HG02759 (cell line): ENCODE results near the gene PVALEF.

Experiments used
- ATAC-seq: cut with Tn5 transposase; IDR thresholded peaks from one replicate; pipeline ENCODE4 v1.9.1; 2021; ENCODE audit warnings: mild to moderate bottlenecking, moderate library complexity; ENCODE audit not compliant: unreplicated experiment

The PVALEF gene

DNA sequence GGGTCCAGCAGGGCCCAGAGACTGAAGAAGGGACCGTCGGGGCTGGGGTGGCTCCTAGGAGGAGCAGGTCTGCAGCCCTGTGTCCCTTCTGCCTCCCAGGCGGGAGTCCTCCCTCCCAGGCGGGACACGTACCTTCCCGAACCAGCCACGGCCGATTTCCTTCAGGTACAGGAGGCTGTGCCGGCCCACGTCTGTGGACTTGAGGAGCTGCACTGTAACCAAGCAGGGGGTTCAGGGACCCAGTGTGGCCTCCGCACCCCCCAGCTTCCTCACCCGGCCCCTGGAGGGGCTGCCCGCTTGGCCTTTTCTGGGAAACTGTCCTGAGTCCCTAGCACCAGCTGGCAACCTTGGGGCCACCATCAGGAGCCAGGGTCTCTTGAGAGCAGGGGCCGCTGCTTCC is 37.0 kb upstream of the PVALEF start:
- no peak for ATAC-seq

DNA sequence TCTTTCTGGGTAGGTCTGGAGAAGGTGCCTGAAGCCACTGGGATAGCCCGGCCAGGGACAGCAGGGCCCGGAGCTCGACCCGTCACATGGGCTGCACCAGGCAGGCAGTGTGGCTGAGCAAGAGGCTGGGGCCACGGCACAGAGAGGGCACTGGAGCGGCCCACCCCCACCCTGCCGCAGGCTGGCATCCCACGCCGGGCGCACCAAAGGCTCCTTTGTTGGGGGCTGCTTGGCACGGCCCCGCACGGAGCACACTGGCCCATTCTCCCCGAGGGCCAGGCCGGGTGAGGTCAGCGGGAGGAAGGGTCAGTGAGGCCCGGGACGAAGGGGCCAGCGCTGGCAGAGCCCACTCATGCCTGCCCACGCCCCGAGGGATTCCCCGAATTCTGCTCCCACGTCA is 36.5 kb upstream of the PVALEF start:
- ATAC-seq: no peak

DNA sequence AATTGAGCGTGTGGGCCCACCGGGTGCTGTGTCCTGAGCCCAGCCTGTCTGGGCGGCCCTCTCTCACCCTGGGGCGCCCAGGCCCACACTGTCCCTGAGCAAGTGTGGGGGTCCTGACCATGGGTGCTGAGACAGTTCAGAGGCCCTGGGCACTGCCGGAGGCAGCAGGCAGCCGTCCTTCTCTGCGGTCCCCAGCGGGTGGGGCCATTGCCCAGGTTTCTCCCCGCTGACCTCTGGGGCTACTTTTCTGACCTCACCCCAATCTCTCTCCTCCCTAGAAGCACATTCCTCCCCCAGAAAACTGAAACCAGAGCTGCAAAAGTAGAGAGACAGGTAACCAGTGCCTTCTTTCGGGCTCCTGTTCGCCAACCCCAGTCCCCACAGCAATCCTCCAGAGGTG is 36.0 kb upstream of the PVALEF start:
- no peak for ATAC-seq

DNA sequence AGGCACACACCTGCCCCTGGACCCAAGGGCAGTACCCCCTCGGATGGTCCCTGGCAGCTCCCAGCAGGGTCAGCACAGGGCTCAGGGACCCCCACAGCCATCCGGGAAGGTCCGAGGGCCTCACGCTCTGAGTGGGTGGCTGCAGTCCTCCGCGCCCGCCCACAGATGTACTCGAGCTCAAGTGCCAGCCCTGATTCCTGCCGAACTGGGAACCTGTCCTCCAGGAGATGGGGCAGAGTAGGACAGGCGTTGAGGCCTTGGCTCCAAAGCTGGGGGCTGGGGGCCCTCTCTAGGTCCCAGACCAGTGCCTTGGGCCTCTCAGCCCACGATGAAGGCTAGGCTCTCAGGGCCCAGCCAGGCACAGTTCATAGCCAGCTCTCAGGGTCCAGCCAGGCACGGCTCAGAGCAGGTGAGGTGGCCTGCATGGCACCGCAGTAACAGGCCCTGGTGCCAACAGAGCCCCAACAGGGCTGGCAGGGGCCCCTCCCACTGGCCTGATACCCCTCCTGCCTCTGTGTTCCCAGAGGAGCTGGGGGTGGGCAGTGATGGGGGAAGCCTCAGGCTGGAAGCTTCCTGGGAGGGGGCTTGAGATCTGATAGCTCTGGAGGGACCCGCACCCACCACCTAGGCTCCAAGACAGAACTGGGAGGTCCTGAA is 35.5 kb upstream of the PVALEF start:
- no peak for ATAC-seq

DNA sequence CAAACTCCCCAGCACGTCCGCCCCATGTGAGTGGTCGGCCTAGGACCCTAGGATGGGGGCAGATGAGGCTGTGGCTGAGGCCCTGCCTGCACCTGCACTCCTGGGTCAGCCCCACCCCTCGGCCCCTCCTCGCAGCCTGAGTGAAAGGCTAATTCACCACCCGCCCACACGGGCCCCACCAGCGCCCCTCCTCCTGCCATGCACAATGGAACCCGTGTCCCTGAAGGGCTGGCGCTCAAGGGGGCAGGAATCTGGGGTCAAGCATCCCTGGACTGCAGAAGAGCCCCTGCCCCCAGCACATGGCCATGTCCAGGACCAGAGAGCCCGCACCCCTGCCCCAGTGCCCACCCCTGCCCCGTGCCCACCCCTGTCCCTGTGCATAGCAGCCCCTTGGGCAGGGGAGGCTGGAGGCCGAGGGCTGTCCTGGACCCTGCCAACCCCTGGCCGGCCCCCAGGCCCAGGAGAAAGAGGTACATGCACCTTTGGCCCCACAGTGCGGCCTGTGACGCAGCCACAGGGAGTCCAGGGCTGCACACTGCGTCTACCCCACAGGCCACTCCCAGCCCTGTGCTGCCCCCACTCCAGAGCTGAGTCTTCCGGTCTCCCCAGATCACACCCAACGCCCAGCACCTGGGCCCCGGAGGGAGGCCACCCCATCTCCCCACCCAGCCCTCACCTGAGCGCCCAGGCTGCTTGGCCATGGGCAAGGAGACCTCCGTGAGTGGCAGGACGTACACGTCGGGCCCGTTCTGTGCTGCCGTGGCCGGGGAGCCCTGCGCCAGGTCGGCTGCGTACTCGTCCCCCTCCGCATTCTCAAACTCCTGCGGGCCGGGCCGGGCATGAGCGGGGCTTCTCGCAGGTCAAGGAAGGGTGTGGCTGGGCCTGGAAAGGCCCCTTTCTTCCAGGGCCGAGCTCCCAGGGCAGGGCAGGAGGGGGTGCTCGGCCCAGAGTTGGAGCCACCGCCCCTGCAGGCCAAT is 34.6 kb upstream of the PVALEF start:
- no peak for ATAC-seq

DNA sequence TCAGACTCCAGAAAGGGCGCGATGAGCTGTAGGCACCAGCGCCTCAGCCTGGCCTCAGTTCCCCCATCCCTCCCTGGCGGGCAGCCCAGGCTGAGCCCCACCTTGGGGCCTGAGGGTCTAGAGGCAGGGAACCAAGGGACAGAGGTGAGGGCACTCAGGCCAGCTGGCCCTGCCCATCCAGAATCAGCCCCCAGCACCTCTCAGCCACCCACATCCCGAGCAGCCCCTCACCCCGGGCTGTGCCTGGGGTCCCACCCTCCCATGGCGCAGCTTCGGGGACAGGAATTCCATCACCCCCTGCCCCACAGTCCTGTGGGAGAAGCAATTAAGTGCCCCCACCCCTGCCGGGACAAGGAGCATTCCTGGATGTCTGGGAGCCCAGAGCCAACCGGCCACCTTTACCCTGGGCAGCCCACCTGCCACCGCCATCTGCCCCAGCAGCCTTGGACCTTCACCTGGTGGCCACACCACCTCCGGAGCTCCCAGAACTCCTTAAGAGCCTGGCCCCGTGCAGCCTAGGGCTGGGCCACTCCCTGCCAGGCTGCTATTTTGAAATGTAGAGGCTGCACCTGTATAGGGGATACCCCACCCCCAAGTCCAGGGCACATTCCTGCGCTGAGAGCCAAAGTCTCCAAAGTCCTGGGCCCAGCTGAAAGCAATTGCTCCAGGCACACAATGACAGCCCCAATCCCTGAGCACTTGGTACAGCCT is 33.7 kb upstream of the PVALEF start:
- ATAC-seq: no peak

DNA sequence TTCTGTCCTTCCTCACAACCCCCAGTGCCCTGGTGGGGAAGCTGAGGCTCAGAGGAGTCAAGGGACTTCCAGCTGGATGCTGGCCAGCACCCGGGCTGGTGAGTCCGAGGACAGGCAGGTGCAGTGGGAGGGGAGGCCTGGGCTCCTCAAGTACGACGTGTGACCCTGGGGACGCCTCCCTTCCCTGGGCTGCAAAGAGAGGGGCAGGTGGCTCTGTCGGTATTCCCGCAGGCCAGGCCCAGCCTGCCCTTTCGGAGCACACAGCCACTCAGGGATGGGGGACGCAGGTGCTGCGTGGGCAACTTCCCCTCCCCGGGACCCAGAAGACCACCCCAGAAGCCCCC is 33.1 kb upstream of the PVALEF start:
- ATAC-seq: no peak

DNA sequence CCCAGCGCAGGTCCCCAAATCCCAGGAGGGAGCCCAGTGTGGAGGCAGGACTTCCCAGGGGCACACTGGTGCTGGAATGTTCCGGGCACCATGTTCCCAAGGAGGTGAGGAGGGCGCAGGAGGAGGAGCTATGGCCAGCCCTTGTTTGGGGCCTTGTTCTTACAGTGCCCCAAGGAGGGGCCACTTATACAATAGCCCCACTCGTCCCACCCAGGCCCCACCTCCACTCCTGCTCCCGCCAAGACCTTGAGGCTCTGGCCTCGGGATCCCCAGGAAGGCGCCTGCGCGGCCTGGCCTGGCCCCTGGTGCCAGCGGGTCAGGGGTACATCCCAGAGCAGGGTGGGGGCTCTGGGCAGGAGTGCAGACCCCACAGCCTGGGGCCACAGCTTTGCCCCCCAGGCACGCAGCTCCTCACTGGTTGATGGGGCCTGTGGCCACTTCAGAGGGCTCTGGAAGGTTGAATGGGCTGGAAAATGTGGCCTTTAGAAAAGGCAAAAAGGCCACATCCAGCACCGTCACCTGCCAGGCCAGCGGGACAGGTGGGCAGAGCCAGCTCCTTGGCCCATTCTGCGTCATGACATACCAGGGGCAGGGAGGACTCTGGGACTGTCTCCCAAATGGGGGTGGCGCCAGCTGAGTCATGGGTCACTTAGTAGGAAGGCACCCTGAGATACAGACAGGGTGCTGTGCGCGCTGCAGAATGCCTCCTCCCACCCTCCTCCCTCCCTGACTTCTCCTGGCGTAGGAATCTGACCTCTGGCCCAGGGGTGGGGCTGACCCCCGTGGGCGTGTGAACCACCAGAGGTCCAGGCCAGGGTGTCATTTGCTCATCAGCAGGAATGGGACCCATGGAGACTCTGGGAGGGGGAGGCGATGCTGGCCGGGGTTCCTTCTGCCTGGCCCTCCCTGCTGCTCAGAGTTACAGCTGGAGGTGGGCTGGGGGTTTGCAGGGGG is 32.3 kb upstream of the PVALEF start:
- no peak for ATAC-seq

DNA sequence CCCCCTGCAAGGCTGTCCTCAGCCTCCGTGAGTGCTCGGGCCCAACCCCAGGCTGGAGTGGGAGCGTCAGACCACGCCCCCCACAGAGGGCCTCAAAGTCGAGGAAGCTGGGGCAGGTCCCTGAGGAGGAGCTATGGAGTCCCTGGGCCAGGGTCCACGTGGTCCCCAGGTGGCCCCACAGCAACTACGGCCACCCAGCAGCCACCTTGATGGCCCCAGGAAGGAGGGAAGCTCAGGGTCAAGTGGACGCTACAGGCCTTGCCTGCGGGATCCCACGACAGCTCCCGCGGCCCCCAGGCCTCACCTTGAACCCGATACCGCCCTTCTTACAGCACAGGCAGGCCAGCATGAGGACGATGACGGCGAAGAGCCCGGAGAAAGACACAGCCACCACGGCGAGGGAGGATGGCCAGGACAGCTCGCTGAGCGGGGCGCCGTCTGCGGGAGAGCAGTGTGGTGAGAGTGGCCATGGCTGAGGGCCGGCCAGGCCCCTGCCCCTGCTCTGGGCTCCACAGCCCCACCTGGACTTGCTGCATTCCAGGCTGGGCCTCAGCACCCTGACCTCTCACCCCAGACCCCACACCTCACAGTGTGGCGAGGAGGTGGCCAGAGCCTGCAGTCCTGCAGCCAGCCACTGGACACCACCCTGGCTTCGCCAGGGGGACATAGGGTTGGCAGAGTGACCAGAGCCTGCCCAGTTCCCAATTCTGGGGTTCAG is 31.1 kb upstream of the PVALEF start:
- no peak for ATAC-seq

DNA sequence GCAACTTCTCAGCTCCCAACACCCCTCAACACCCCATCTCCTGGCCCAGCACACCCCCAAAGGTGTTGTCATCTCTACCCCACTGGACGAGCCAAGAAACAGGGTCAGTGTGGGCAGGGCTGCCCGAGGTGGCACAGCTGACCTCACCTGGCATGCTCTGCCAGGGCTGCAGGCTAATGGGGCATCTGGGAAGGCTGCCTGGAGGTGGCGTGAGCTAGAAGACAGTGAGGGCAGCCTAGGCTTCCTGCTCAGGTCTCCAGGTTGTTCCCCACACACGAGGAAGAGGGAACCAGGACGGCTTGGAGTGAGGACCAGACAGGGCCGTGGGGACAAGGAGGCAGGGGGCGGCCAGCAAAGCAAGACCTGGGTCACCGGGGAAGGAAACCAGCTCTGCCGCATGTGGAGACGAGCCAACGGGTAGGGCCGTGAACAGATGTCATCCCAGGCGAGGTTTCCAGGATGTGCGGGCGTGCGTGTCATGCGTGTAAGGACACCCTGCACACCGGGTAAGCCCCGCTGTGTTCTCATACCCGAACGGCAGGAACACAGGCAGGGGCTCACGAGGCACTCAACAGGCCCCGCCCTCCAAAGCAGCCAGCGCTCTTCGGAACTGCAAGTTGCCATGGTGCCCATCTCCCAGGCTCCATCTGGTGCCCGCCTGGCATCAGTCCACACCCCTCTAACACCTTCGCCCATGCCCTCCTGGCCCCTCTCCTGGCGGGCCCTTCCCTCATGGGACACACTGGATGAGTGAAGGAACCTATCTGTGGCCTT is 29.6 kb upstream of the PVALEF start:
- ATAC-seq: no peak

DNA sequence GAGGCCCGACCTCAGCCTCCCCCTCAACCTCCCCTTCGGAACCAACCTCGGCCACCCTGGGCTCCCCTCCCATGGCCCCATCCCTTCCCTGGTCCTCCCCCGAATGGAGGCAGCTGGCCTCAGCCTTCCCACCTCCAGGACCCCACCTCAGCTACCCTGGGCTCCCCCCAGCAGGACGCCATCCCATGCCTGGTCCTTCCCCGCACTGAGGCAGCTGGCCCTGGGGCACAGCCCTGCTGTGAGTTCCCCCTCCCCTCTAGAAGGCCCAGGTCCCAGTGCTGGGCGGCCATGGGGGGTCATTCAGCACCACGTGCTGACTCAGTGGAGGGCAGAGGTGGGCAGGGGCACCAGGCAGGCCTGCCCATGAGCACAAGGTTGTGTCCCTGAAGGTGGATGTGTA is 28.9 kb upstream of the PVALEF start:
- no peak for ATAC-seq

DNA sequence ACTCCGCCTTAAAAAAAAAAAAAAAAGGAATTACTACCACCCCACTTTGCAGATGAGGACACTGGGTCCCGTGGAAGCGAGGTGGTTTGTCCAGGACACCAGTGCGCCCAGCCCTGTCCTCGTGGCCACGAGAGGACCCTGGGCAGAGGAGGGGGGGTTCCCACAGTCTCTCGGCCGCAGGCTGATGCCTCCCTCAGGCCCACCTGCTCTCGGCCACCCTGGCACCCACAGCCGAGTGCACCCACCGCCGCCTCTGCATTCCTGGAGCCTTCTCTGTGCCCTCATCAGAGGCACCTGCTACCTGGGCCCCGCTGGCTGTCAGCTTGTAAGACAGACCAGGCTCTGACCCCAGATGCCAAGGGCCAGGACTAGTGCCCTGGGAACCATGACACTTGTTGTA is 28.1 kb upstream of the PVALEF start:
- ATAC-seq: no peak

DNA sequence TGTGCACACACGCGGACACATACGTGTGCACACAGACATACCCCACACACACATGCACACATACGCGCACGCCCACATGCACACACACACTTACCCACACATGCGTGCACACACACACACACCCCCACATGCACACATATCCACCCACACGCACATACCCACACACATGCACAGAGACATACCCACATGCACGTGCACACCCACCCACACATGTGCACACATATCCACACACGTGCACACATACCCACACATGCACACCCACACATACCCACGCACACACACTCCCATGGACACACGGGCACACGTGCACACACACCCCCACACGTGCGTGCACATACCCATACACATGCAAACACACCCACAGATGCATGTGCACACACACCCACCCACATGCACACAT is 27.2 kb upstream of the PVALEF start:
- ATAC-seq: no peak

DNA sequence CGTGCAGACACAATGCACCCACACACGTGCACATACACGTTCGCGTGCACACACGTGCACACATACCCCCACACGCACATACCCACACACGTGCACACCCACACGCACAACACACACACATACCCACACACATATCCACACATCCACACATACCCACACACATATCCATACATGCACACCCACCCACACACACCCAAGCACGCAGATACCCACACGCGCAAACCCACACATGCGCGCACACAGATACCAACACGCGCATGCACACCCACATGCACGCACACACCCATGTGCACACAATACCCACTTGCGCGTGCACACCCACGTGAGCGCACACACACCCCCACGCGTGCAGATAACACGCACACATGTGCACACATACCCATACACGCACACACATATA is 26.8 kb upstream of the PVALEF start:
- ATAC-seq: no peak

DNA sequence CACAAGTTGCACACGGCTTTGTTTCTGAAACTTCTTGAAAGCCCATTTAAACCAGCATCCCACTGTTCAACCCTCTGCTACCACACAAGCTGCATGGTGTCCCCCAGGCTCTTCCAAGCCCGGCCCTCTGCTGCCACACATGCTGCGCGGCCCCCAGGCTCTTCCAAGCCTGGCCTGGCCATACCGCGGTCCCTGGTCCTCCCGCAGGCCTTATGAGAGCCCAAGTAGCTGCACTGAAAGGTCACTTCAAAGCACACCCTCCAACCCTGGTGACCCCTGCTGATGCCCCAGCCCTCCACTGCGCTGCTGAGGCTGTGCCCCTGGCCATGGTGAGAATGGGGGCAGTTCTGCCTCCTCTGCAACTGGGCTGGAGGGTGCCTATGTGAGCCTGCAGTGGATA is 25.9 kb upstream of the PVALEF start:
- no peak for ATAC-seq

DNA sequence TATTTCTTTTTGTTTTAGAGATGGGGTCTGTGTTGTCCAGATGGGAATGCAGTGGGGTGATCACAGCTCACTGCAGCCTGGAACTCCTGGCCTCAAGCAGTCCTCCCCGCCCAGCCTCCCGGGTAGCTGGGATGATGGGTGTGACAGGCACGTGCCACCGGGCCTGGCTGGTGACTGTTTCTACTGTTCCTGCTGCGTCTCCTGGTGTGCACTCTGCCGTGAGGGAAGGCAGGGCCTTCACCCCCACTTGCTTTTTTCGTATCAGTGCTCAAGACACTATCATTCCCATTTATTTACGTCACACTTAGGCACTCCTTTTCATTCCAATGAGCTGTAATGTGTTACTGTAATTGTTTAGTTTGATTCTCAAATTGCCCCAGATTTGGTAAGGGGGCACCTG is 25.3 kb upstream of the PVALEF start:
- no peak for ATAC-seq

DNA sequence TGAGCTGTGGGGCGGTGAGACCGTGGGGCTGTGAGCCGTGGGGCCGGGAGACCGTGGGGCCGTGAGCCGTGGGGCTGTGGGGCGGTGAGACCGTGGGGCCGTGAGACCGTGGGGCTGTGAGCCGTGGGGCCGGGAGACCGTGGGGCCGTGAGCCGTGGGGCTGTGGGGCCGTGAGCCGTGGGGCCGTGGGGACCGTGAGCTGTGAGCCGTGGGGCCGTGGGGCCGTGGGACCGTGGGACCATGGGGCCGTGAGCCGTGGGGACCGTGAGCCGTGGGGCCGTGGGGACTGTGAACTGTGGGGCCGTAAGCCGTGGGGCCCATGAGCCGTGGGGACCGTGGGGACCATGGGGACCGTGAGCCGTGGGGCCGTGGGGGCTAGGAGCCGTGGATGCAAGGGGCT is 24.6 kb upstream of the PVALEF start:
- no peak for ATAC-seq

DNA sequence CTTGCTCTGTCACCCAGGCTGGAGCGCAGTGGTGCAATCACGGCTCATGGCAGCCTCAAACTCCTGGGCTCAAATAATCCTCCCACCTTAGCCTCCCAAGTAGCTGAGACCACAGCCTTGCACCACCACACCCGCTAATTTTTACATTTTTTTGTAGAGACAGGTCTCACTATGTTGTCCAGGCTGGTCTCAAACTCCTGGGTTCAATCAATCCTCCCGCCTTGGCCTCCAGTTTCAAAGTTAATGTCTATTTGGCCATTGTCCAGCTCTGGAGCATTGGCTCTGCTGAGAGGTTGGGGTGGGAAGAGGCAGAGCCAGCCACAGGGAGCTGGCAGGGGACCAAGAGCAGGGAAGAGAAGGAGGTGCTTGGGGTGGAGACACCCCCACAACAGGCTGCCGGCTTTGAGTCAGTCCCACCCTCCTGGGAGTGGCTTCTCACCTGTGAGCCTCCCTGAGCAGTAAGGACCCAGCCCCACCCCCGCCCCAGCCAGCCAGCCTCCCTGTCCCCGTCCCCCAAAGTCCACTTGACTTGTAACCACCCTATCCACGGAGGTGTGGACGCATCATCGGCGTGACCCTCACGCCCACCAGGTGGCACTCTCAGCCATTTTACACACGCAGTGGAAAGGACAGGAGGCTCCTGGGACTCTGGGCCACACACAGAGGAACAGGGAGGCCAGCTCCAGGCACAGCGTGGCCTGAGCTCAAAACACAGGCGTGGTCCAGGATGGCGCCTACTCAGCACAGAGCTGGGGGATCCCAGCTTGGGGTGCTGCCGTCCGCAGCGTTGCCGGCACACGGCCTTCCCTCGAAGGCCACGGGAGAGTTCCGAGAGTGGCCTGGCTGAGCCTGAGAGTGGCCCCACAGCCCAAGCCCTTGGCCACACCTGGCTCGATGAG is 22.8 kb upstream of the PVALEF start:
- ATAC-seq: no peak

DNA sequence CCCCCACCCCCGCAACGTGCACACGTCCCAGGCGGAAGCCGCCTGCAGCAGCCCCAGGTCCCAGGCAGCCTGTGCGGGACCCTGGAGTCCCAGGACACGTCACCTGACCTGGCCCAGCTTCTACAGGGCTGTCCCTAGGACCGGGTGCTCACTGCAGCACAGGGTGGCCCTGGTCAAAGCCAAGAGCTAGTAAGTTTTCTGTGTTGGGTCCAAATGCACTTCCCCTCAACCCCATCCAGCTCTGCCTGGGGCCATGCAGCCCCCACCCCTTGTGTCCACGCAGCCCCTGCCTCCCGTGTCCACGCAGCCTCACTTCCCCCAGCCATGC is 22.1 kb upstream of the PVALEF start:
- ATAC-seq: no peak
